HG03565 (cell line): ENCODE measurements around the gene MS4A15.
"Not testable (repeated sequence)": the region's sequence is repeated elsewhere in the genome, so short reads cannot be mapped to it uniquely, and the experiment has no call there.

ENCODE experiments used
- ATAC-seq: cut with Tn5 transposase; IDR thresholded peaks from one replicate; pipeline ENCODE4 v1.9.1; 2021; ENCODE audit warnings: mild to moderate bottlenecking, moderate library complexity; ENCODE audit not compliant: unreplicated experiment

The MS4A15 gene

DNA sequence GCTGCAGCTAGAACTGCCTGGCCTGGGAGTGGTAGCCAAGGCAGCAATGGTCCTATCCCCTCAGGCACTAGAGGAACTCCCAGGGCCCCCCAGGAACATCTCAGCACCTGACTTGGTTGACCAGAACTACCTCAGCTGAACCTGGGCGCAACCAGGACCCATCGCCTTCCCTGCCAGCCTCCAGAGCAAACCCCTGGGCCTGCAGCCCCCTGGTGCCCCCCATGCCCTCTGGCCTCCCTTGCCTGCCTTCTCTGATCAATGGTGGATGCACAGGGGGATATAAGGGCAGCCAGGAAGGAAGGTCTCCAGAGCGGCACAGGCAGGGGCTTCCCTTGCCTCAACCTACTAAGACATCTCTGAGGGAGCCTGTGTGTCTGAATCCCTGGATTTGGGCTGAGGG lies 42.0 kb downstream of the MS4A15 start:
- no peak for ATAC-seq

DNA sequence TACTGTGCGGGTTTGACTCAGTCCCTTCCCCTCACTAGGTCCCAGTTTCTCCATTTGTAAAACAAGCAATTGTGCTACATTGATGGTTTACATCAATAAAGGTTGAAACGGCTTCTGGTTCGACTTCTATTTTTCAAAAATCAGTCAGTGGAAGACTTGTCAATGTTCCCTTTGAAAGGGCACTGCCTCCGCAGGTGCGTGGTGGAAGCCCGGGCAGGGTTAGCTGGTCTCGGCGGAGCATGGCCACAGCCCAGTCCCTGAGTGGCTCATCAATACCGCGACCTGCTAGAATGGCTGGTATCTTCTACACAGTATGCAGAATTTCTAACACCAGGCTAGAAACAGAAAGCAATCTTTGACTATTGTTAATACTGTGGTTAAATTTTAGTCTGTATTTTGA lies 44.5 kb downstream of the MS4A15 start:
- ATAC-seq = no peak

DNA sequence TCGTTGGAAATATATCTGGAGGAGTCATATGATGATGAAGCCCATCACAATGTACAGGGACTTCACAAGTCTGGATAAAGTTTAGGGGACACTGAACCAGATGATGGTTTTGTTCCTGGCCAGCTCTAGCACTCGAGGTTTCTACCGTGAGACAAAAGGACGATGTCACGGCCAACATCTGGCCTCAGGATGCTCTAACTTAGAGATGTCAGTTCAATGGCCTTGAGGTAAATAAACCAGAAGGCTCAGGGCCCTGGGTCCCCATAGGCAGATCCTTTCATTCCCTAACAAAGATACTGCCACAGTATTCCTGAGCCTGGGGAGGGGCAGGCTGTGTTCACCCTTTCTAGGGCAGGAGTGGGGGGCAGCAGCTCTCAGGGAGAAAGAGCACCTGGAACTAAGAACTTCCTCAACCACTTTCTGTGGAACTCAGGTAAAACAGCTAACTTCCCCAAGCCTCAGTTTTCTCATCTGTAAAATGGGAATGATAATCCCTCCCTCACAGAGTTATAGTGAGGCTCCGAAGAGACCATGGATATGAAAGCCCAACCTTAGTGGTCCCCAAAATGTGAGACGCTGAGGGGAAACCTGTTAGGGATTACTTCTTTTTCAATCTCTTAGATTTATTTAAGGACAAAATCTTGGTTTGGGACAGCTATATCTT lies 46.7 kb downstream of the MS4A15 start:
- ATAC-seq = no peak

DNA sequence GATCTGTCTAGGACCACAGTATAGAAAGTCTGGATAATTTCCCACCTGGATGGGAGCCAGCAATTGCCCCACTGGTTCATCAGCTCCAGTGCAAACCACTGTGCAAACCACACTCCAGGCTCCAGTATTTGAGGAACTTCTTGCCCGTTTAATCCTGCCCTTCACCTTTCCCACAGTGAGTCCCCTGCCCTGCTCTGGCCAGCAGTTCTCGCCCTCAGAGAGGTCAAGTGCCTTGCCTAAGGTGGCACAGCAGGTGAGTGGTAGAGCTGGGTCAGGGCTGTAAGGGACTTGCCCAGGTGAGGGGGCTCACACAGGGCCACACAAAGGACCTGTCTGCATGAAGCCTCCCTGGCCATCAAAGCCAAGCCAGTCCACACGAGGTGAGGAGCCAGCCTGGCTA lies 52.6 kb downstream of the MS4A15 start:
- no peak for ATAC-seq

DNA sequence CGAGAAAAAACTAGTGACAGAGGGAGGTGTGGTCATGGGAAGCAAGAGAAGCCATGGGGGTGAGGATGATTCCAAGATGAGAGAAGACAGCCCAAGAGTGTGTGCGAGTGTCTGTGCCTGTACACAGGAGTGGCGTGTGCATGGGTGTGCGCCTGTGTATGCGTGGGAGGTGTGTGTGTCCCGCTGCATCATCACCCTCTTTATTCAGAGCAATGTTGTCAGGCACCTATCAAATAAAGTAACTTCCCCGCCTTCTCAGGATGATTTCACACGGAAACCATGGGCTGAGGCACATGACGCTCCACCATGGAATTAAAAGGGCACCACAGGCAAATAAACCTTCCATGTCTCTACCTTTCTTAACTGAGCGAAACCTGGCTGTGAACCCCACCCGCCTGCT lies 53.0 kb downstream of the MS4A15 start:
- ATAC-seq = no peak

DNA sequence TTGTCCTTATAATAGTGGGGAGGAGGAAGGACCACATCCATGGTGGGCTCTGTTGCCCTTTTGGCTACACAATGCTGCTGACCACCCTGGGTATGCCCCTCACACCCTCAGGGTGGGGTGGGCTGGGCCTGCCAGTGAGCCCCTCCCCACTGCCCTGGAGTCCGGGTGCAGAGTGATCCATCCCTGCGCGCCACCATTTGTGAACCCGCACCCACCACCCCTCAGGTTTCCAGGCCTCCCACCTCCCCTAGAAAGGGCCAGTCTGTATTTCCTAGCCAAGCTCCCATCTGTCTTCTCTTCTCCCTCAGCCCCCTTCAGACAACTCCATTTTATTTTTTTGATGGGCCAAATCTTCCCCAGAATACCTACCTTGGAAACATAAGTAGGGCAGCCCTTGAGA lies 53.5 kb downstream of the MS4A15 start:
- no peak for ATAC-seq

DNA sequence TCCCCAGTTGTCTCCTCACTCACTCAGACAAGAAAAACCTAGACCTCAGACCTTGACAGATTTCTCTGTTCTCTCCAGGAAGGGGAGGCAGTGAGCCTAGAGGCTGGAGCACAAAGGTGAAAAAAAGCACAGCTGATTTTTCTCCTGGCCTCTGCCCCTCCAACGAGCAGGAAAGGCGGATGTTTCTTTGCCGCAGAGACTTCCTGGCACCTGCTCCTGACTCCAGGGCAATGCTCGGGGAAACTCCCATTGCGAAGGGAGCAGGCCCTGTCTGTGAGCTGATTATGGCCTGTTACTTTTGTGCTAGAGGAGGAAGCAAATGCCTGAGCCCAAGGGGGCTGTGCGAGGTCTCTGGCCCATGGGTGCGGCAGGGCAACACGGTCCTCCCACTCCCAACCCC lies 53.9 kb downstream of the MS4A15 start:
- no peak for ATAC-seq

DNA sequence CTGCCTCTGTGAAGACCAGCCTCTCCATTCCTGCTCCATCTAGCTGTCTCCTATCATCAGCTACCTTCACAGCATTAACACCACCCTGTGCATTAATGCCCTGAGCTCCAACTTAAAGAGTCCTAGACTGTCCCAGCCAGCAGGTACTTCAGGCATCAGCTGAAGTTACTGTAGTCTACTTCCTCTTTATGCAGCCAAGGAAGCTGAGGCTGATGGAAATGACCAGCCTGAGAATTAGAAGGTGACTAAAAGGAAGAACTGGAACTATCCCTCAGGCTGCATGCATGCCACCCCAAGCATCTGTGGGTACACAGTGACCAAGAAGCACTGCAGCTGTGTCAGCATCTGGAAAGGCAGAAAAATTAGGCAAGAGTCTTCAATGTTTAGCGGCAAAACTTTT lies 56.7 kb downstream of the MS4A15 start:
- ATAC-seq = no peak

DNA sequence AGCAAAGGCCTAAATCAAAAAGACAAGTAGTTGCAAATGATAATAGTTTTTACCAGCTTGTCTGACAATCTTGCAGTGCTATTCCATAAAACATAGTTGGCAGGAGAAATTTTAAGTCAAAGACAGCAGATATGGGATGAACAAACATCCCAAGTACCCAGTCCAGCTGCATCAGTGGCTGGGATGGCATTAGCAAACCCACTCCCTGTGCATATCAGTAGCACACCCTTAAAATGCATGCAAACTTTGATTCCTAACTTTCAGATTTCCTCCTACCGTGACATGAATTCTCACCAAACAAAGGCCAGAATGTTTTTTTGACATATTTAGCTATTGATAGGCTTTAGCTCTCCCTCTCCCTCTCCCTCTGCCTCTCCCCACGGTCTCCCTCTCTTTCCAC lies 57.4 kb downstream of the MS4A15 start:
- no peak for ATAC-seq

DNA sequence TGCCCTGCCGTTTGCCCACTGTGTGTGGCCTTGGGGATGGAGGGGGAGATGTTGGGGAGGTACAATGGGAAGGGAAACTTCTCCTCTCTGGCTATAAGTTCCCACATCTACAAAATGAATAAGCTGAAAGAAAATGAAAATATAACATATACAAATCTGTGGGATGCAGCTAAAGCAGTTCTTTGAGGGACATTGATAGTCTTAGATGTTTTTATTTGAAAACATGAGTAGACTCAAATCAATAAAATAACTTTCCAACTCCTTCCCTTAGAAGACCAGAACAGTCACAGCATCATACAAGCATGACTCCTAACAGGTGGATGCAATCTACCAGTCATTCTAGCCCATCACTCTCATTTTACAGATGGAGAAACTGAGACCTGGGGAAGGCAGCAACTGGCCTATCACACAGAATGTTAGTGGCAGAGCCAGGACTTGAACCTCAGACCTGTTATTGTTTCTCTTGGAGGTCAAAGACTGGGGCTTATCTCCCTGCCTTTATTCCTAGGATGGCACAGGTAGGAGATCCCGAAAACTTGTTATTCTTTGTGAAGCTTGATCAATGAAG lies 60.0 kb downstream of the MS4A15 start:
- ATAC-seq = no peak

DNA sequence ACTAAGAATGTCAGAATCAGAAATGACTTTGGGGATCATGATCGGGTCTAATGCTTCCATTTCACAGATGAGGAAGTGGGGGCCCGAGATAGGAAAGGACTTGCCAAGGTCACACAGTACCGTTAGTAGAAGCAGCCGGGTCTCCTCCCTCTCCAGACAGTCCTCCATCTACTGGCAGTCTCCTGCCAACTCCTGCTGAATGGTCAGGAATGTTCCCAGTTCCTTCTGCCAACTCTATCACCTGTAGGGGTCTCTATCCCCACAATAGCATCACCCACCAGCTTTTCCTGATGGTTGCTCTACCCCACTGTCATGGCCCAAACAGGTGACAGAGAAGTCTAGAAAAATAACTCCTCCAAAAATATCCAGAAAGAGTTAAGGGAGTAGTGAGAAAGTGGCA lies 61.4 kb downstream of the MS4A15 start:
- ATAC-seq = no peak

DNA sequence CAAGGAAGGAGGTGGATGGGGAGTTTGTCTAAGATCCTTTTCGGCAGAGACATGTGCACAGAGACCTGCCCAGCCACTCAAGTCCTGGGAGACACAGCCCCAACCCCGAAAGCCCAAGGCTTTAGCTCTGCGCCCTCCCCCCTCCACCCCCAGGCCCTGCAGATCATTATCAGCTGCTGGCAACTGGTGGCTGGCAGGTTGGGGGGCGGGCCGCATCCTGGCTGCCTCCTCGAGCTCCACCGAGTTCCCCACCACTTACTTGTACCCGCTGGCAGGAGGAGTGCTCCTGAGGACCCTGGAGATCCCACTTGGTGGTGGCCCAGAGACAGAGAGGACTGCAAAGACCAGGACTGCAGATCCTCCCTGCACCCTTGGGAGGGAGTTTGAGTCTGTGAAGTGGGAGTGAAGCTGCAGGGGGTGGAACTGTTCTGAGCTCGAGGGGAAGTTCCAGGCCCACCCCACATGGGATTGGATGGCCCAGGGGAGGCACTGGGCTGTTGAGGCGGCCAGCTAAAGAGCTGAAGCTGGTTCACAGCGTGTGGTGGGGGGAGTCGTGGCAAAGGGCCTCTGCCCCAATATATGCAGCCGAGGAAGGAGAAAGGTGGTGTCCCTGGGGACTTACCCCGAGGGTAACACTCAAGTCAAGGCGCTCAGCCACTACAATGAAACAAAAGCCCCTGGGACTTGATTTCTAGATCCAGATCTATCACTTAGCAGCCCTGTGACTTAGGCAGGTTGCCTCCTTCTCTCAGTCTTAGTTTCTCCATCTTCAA lies 65.3 kb downstream of the MS4A15 start:
- no peak for ATAC-seq

DNA sequence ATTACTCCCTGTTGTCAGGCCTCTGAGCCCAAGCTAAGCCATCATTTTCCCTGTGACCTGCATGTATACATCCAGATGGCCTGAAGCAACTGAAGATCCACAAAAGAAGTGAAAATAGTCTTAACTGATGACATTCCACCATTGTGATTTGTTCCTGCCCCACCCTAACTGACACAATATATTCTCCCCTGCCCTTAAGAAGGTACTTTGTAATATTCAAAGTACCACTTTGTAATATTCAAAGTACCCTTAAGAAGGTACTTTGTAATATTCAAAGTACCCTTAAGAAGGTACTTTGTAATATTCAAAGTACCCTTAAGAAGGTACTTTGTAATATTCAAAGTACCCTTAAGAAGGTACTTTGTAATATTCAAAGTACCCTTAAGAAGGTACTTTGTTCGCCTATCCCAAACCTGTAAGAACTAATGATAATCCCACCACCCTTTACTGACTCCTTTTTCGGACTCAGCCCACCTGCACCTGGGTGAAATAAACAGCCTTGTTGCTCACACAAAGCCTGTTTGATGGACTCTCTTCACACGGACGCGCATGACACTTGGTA lies 67.2 kb downstream of the MS4A15 start:
- not testable (repeated sequence) for ATAC-seq

DNA sequence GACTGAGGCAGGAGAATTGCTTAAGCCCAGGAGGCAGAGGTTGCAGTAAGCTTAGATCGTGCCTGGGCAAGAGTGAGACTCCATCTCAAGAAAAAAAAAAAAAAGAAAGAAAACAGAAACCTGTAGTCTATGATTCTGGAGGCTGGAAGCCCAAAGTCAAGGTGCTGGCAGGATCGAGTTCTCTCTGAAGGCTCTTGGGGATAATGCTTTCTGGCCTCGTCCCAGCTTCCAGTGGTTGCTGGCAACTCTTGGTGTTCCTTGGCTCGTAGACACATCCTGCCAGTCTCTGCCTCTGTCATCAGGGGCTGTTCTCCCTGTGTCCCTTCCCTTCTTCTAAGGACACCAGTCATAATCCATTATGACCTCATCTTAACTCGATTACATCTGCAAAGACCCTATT lies 68.5 kb downstream of the MS4A15 start:
- no peak for ATAC-seq

DNA sequence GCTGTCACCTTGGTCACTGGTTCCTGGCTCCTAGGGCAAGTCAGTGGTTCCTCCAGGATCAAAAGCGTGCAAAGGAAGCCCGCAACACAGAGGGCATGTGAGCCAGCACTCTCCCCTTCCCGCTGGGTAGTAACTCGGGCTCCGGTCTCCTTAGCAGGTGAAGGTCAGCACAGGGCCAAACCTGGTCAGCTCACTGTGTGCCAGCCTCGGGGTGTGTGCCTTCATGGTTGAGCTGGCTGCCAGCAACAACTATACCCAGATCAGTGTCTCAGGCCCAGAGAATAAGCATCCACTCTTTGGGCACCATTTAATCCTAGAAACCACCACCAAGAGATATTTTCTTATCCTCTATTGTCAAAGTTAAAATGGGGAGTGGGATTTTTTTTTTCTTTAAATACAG lies 69.1 kb downstream of the MS4A15 start:
- ATAC-seq = no peak
